Measurements from ENCODE around the gene UBB. TPM values are rescaled to one million over a fixed set of nuclear protein-coding genes. Genes with fewer than 3 reads are reported as not detected.

Gene UBB
- total RNA-seq, 1 experiment from 2014 or later: 2,378 TPM

GRCh38 chr17:16352667-16353316 lies 28.1 kb upstream of the UBB start:
- H3K79me2 ChIP-seq (ENCODE audit: insufficient read depth, low read length): peaks cover 39% of the 10 kb centered on the region
- peak overlapping the region; percentile 97 for H3K9ac ChIP-seq (ENCODE audit: low read length)
- H3K27me3 ChIP-seq (ENCODE audit: insufficient read depth, low read length): no peaks in the 10 kb centered on the region
- peak; percentile 55 for ATAC-seq
- H3K4me2 ChIP-seq (ENCODE audit: low read length): peak overlapping the region; percentile 92
- no peak for DNase-seq (ENCODE audit: low read depth, low spot score)
- intact Hi-C loops (cut with micrococcal nuclease): loop anchor here (5.0 kb wide), 1 partner anchor 65 kb away; no protein-coding TSS in a partner anchor
- ChIA-PET POLR2A (interaction anchor here (1.4 to 3.1 kb wide), 2 partner anchors 28 to 86 kb away, joined by 6 to 9 read pairs; partner anchors contain the start of gene UBB), CTCF (interaction anchor here (0.9 to 4.3 kb wide), 3 partner anchors 9 to 13 kb away, joined by 3 to 31 read pairs (median 4); no protein-coding TSS in a partner anchor), RAD21 (ENCODE audit: low non-redundant PET in 1 of 2, low total read pairs in 2 of 2, uncharacterized antibody in 2 of 2, unreplicated experiment in 2 of 2) (no interaction called here)
- TF ChIP-seq CBX3 (IDR thresholded peaks at IDR 0.05; ENCODE audit: low read depth) (no peak), YY1 (IDR thresholded peaks at IDR 0.05; ENCODE audit: extremely low read depth, insufficient replicate concordance, low read depth, low read length) (no peak), RAD21 (IDR thresholded peaks at IDR 0.05; ENCODE audit: low read depth) (0 out of 2 replicates have a peak, but pooled peaks have one; percentile 1), ZFX (IDR thresholded peaks at IDR 0.05) (peak; percentile 95; the same call in 1 of the 2 replicates), SIN3A (IDR thresholded peaks at IDR 0.05; ENCODE audit: low read depth) (peak; percentile 29; the same call in 1 of the 2 replicates)
- TF ChIP-seq, protein P1, sequence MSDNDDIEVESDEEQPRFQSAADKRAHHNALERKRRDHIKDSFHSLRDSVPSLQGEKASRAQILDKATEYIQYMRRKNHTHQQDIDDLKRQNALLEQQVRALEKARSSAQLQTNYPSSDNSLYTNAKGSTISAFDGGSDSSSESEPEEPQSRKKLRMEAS (IDR thresholded peaks at IDR 0.05): 0 out of 2 replicates have a peak, but pooled peaks have one; percentile 15
- no peak overlapping the region for H2AFZ ChIP-seq (ENCODE audit: low read depth, low read length, poor library complexity, severe bottlenecking)
- no peaks in the 10 kb centered on the region for H3K9me3 ChIP-seq (ENCODE audit: control insufficient read depth in 1 of 2, insufficient read depth in 1 of 2, low read depth in 1 of 2, low read length in 2 of 2)
- H3K4me3 ChIP-seq (replicated peaks in 1 of 2; ENCODE audit: low read depth in 1 of 2, low read length in 2 of 2): peak overlapping the region; percentile 83 to 92
- H3K4me1 ChIP-seq (ENCODE audit: control insufficient read depth in 1 of 2, insufficient read depth in 2 of 2, low read length in 2 of 2): peaks cover 11 to 18% of the 10 kb centered on the region in 2 experiments
- H3K27ac ChIP-seq (ENCODE audit: low read depth, low read length): peak overlapping the region; percentile 89
- peaks cover 4% of the 10 kb centered on the region; the same call in 1 of the 2 replicates for H4K20me1 ChIP-seq (ENCODE audit: insufficient read depth)
- H3K9me2 ChIP-seq (ENCODE audit: insufficient read depth): no peaks in the 10 kb centered on the region
- H3K36me3 ChIP-seq (ENCODE audit: control insufficient read depth in 1 of 2, insufficient read depth in 2 of 2, low read length in 2 of 2): peaks cover 11 to 19% of the 10 kb centered on the region in 2 experiments; a peak in 3 of 4 replicates
- no TSS peak for BruUV-seq (replicated peaks)
